ENCODE results near the gene L3MBTL2. TPM values are rescaled to one million over a fixed set of nuclear protein-coding genes. Genes with fewer than 3 reads are reported as not detected.
"Not testable (repeated sequence)": the region's sequence is repeated elsewhere in the genome, so short reads cannot be mapped to it uniquely, and the experiment has no call there.

Gene L3MBTL2
- total RNA-seq, 2 experiments from 2014 or later = 40.1 to 42.2 TPM

- H3K27ac Mint-ChIP-seq = no peak overlapping the region
- no peaks in the 10 kb centered on the region for H3K9me3 Mint-ChIP-seq (ENCODE audit: insufficient read depth)
- H3K4me1 Mint-ChIP-seq (ENCODE audit: low read depth) = no peaks in the 10 kb centered on the region
- no peaks in the 10 kb centered on the region for H3K27me3 Mint-ChIP-seq (ENCODE audit: low read depth)
- POLR2A ChIA-PET = no interaction called here
- CTCF ChIA-PET = interaction anchor here (2.1 kb wide), 1 partner anchor 324 kb away, joined by 6 read pairs; no protein-coding TSS in a partner anchor
- H3K36me3 Mint-ChIP-seq (ENCODE audit: low read depth) = peaks cover 25% of the 10 kb centered on the region
- H3K4me3 Mint-ChIP-seq = no peak overlapping the region
- no peak for ATAC-seq
- DNase-seq = no peak
Observed at GRCh38 chr22:41245917-41246499, 40.9 kb downstream of the L3MBTL2 start.

GRCh38 chr22:41247703-41248102 is 42.6 kb downstream of the L3MBTL2 start:
- CTCF ChIA-PET = interaction anchor here (1.0 kb wide), 1 partner anchor 10 kb away, joined by 3 read pairs; no protein-coding TSS in a partner anchor
- POLR2A ChIA-PET = no interaction called here
- DNase-seq (no peak), ATAC-seq (no peak)
- no peak overlapping the region for H3K27ac Mint-ChIP-seq
- H3K4me3 Mint-ChIP-seq = no peak overlapping the region
- peaks cover 37% of the 10 kb centered on the region for H3K36me3 Mint-ChIP-seq (ENCODE audit: low read depth)
- H3K27me3 Mint-ChIP-seq (ENCODE audit: low read depth) = no peaks in the 10 kb centered on the region
- no peaks in the 10 kb centered on the region for H3K9me3 Mint-ChIP-seq (ENCODE audit: insufficient read depth)
- H3K4me1 Mint-ChIP-seq (ENCODE audit: low read depth) = no peaks in the 10 kb centered on the region

GRCh38 chr22:41248314-41248713 is 43.2 kb downstream of the L3MBTL2 start:
- Mint-ChIP-seq H3K4me3 (no peak overlapping the region), H3K27ac (no peak overlapping the region), H3K4me1 (ENCODE audit: low read depth) (no peaks in the 10 kb centered on the region), H3K9me3 (ENCODE audit: insufficient read depth) (no peaks in the 10 kb centered on the region), H3K27me3 (ENCODE audit: low read depth) (no peaks in the 10 kb centered on the region), H3K36me3 (ENCODE audit: low read depth) (peaks cover 39% of the 10 kb centered on the region)
- DNase-seq (no peak), ATAC-seq (no peak)
- ChIA-PET POLR2A (no interaction called here), CTCF (interaction anchor here (1.0 kb wide), 1 partner anchor 10 kb away, joined by 3 read pairs; no protein-coding TSS in a partner anchor)

- no peak overlapping the region for H3K4me3 Mint-ChIP-seq
- H3K27ac Mint-ChIP-seq = no peak overlapping the region
- H3K9me3 Mint-ChIP-seq (ENCODE audit: insufficient read depth) = no peaks in the 10 kb centered on the region
- ATAC-seq (no peak), DNase-seq (no peak)
- no peaks in the 10 kb centered on the region for H3K4me1 Mint-ChIP-seq (ENCODE audit: low read depth)
- ChIA-PET CTCF (no interaction called here), POLR2A (no interaction called here)
- no peaks in the 10 kb centered on the region for H3K27me3 Mint-ChIP-seq (ENCODE audit: low read depth)
- H3K36me3 Mint-ChIP-seq (ENCODE audit: low read depth) = peaks cover 38% of the 10 kb centered on the region
Observed at GRCh38 chr22:41248758-41249157, 43.6 kb downstream of the L3MBTL2 start.

- DNase-seq (no peak), ATAC-seq (no peak)
- no peak overlapping the region for H3K4me3 Mint-ChIP-seq
- H3K27me3 Mint-ChIP-seq (ENCODE audit: low read depth) = no peaks in the 10 kb centered on the region
- H3K27ac Mint-ChIP-seq = no peak overlapping the region
- CTCF ChIA-PET = no interaction called here
- H3K36me3 Mint-ChIP-seq (ENCODE audit: low read depth) = peaks cover 44% of the 10 kb centered on the region
- H3K4me1 Mint-ChIP-seq (ENCODE audit: low read depth) = no peaks in the 10 kb centered on the region
- POLR2A ChIA-PET = no interaction called here
- no peaks in the 10 kb centered on the region for H3K9me3 Mint-ChIP-seq (ENCODE audit: insufficient read depth)
Observed at GRCh38 chr22:41249442-41249841, 44.3 kb downstream of the L3MBTL2 start.

GRCh38 chr22:41250127-41250526 is 45.0 kb downstream of the L3MBTL2 start:
- Mint-ChIP-seq H3K36me3 (ENCODE audit: low read depth) (peaks cover 44% of the 10 kb centered on the region), H3K27me3 (ENCODE audit: low read depth) (no peaks in the 10 kb centered on the region), H3K4me3 (no peak overlapping the region), H3K9me3 (ENCODE audit: insufficient read depth) (no peaks in the 10 kb centered on the region), H3K4me1 (ENCODE audit: low read depth) (no peaks in the 10 kb centered on the region), H3K27ac (no peak overlapping the region)
- no peak for ATAC-seq
- CTCF ChIA-PET = interaction anchor here (2.1 kb wide), 1 partner anchor 12 kb away, joined by 6 read pairs; no protein-coding TSS in a partner anchor
- no peak for DNase-seq
- POLR2A ChIA-PET = interaction anchor here (0.5 kb wide), 1 partner anchor 155 kb away, joined by 4 read pairs; no protein-coding TSS in a partner anchor

GRCh38 chr22:41252365-41252764 is 47.3 kb downstream of the L3MBTL2 start:
- CTCF ChIA-PET = interaction anchor here (1.2 kb wide), 2 partner anchors 15 to 330 kb away, joined by 4 to 5 read pairs; no protein-coding TSS in a partner anchor
- Mint-ChIP-seq H3K4me1 (ENCODE audit: low read depth) (no peaks in the 10 kb centered on the region), H3K9me3 (ENCODE audit: insufficient read depth) (no peaks in the 10 kb centered on the region), H3K4me3 (no peak overlapping the region), H3K36me3 (ENCODE audit: low read depth) (peaks cover 62% of the 10 kb centered on the region), H3K27ac (no peak overlapping the region), H3K27me3 (ENCODE audit: low read depth) (no peaks in the 10 kb centered on the region)
- POLR2A ChIA-PET = interaction anchor here (1.1 kb wide), 1 partner anchor 14 kb away, joined by 3 read pairs; no protein-coding TSS in a partner anchor
- no peak for ATAC-seq
- no peak for DNase-seq

GRCh38 chr22:41254230-41254629 is 49.1 kb downstream of the L3MBTL2 start:
- H3K4me3 Mint-ChIP-seq = no peak overlapping the region
- H3K9me3 Mint-ChIP-seq (ENCODE audit: insufficient read depth) = no peaks in the 10 kb centered on the region
- ChIA-PET POLR2A (no interaction called here), CTCF (no interaction called here)
- no peaks in the 10 kb centered on the region for H3K4me1 Mint-ChIP-seq (ENCODE audit: low read depth)
- peaks cover 72% of the 10 kb centered on the region for H3K36me3 Mint-ChIP-seq (ENCODE audit: low read depth)
- ATAC-seq (no peak), DNase-seq (no peak)
- no peaks in the 10 kb centered on the region for H3K27me3 Mint-ChIP-seq (ENCODE audit: low read depth)
- H3K27ac Mint-ChIP-seq = no peak overlapping the region

GRCh38 chr22:41256254-41257253 is 51.4 kb downstream of the L3MBTL2 start:
- POLR2A ChIA-PET = no interaction called here
- Mint-ChIP-seq H3K27me3 (ENCODE audit: low read depth) (no peaks in the 10 kb centered on the region), H3K4me1 (ENCODE audit: low read depth) (no peaks in the 10 kb centered on the region), H3K9me3 (ENCODE audit: insufficient read depth) (no peaks in the 10 kb centered on the region), H3K27ac (no peak overlapping the region), H3K36me3 (ENCODE audit: low read depth) (peaks cover 65% of the 10 kb centered on the region), H3K4me3 (no peak overlapping the region)
- DNase-seq = no peak
- no peak for ATAC-seq
- CTCF ChIA-PET = interaction anchor here (1.2 kb wide), 1 partner anchor 19 kb away, joined by 4 read pairs; no protein-coding TSS in a partner anchor

- ATAC-seq (no peak), DNase-seq (no peak)
- ChIA-PET CTCF (interaction anchor here (0.7 kb wide), 1 partner anchor 335 kb away, joined by 3 read pairs; no protein-coding TSS in a partner anchor), POLR2A (interaction anchor here (1.3 kb wide), 1 partner anchor 20 kb away, joined by 3 read pairs; no protein-coding TSS in a partner anchor)
- H3K4me3 Mint-ChIP-seq = no peak overlapping the region
- H3K4me1 Mint-ChIP-seq (ENCODE audit: low read depth) = no peaks in the 10 kb centered on the region
- no peak overlapping the region for H3K27ac Mint-ChIP-seq
- H3K36me3 Mint-ChIP-seq (ENCODE audit: low read depth) = peaks cover 68% of the 10 kb centered on the region
- H3K9me3 Mint-ChIP-seq (ENCODE audit: insufficient read depth) = no peaks in the 10 kb centered on the region
- no peaks in the 10 kb centered on the region for H3K27me3 Mint-ChIP-seq (ENCODE audit: low read depth)
Observed at GRCh38 chr22:41257696-41258095, 52.6 kb downstream of the L3MBTL2 start.

- H3K27me3 Mint-ChIP-seq (ENCODE audit: low read depth); H3K27ac Mint-ChIP-seq; ATAC-seq; H3K9me3 Mint-ChIP-seq (ENCODE audit: insufficient read depth); DNase-seq; POLR2A ChIA-PET; H3K4me1 Mint-ChIP-seq (ENCODE audit: low read depth); H3K4me3 Mint-ChIP-seq: not testable (repeated sequence)
- H3K36me3 Mint-ChIP-seq (ENCODE audit: low read depth) = peaks cover 69% of the 10 kb centered on the region
- CTCF ChIA-PET = interaction anchor here (0.6 kb wide), 1 partner anchor 43 kb away, joined by 3 read pairs; no protein-coding TSS in a partner anchor
Observed at GRCh38 chr22:41259756-41260155, 54.6 kb downstream of the L3MBTL2 start.

GRCh38 chr22:41260871-41261270 is 55.8 kb downstream of the L3MBTL2 start:
- CTCF ChIA-PET = no interaction called here
- no peaks in the 10 kb centered on the region for H3K27me3 Mint-ChIP-seq (ENCODE audit: low read depth)
- ATAC-seq (no peak), DNase-seq (no peak)
- H3K27ac Mint-ChIP-seq = no peak overlapping the region
- H3K9me3 Mint-ChIP-seq (ENCODE audit: insufficient read depth) = no peaks in the 10 kb centered on the region
- H3K4me1 Mint-ChIP-seq (ENCODE audit: low read depth) = no peaks in the 10 kb centered on the region
- no peak overlapping the region for H3K4me3 Mint-ChIP-seq
- H3K36me3 Mint-ChIP-seq (ENCODE audit: low read depth) = peaks cover 68% of the 10 kb centered on the region
- POLR2A ChIA-PET = no interaction called here
